ENCODE measurements around the gene ABCC4. TPM values are rescaled to one million over a fixed set of nuclear protein-coding genes. Genes with fewer than 3 reads are reported as not detected.

Gene ABCC4
- total RNA-seq, 1 experiment from 2014 or later, result 17.7 TPM

- intact Hi-C loops (cut with micrococcal nuclease), result no loop called here
- no peak overlapping the region for H3K9ac ChIP-seq (ENCODE audit: low read length)
- no peaks in the 10 kb centered on the region for H3K9me2 ChIP-seq (replicated peaks; ENCODE audit: low read length)
- TF ChIP-seq EZH2 (IDR thresholded peaks at IDR 0.05; ENCODE audit: low read length, unreplicated experiment), result no peak
- no peak overlapping the region for H2AFZ ChIP-seq (ENCODE audit: low read length)
- H3K9me3 ChIP-seq (ENCODE audit: low read length), result no peaks in the 10 kb centered on the region
- DNase-seq (peak; percentile 39), ATAC-seq (peak; percentile 39)
- H3K4me2 ChIP-seq (ENCODE audit: low read length), result no peak overlapping the region
- ChIA-PET POLR2A (ENCODE audit: unreplicated experiment) (interaction anchor here (0.7 kb wide), 1 partner anchor 909 kb away, joined by 5 read pairs; no protein-coding TSS in a partner anchor), CTCF (no interaction called here)
- BruUV-seq (replicated peaks), result no TSS peak
- H3K27me3 ChIP-seq (ENCODE audit: low read length), result no peaks in the 10 kb centered on the region
- H3K27ac ChIP-seq (ENCODE audit: low read length), result no peak overlapping the region
- no peaks in the 10 kb centered on the region for H3K36me3 ChIP-seq (ENCODE audit: low read depth, low read length)
- H4K20me1 ChIP-seq (ENCODE audit: low read length), result no peaks in the 10 kb centered on the region
- no peaks in the 10 kb centered on the region for H3F3A ChIP-seq (ENCODE audit: low read length, unreplicated experiment)
- H3K4me1 ChIP-seq (ENCODE audit: insufficient read depth, low read length), result peaks cover 13% of the 10 kb centered on the region; the same call in 1 of the 2 replicates
- H3K4me3 ChIP-seq (ENCODE audit: low read length), result no peak overlapping the region
- H3K79me2 ChIP-seq (ENCODE audit: low read length), result no peaks in the 10 kb centered on the region
Measured at GRCh38 chr13:95212983-95213850, 88.0 kb downstream of the ABCC4 start.

GRCh38 chr13:95209109-95209508 lies 92.1 kb downstream of the ABCC4 start:
- CTCF ChIA-PET, result no interaction called here
- Histone ChIP-seq H3K9me2 (replicated peaks; ENCODE audit: low read length) (no peaks in the 10 kb centered on the region), H3K9me3 (ENCODE audit: low read length) (no peaks in the 10 kb centered on the region), H4K20me1 (ENCODE audit: low read length) (no peaks in the 10 kb centered on the region), H3F3A (ENCODE audit: low read length, unreplicated experiment) (no peaks in the 10 kb centered on the region), H3K36me3 (ENCODE audit: low read depth, low read length) (no peaks in the 10 kb centered on the region), H3K4me1 (ENCODE audit: insufficient read depth, low read length) (peaks cover 6% of the 10 kb centered on the region; the same call in 1 of the 2 replicates), H3K27me3 (ENCODE audit: low read length) (no peaks in the 10 kb centered on the region), H3K4me2 (ENCODE audit: low read length) (no peak overlapping the region), H3K27ac (ENCODE audit: low read length) (no peak overlapping the region), H3K4me3 (ENCODE audit: low read length) (no peak overlapping the region), H3K9ac (ENCODE audit: low read length) (no peak overlapping the region), H2AFZ (ENCODE audit: low read length) (no peak overlapping the region), H3K79me2 (ENCODE audit: low read length) (no peaks in the 10 kb centered on the region)
- DNase-seq, result no peak
- ATAC-seq, result no peak
- intact Hi-C loops (cut with micrococcal nuclease), result no loop called here
- POLR2A ChIA-PET (ENCODE audit: unreplicated experiment), result no interaction called here
- BruUV-seq (replicated peaks), result no TSS peak
- TF ChIP-seq CTCF (conservative IDR thresholded peaks at IDR 0.05; ENCODE audit: low read depth, low read length) (no peak), EZH2 (IDR thresholded peaks at IDR 0.05; ENCODE audit: low read length, unreplicated experiment) (no peak), EZH2phosphoT487 (IDR thresholded peaks at IDR 0.05; ENCODE audit: borderline replicate concordance, low read length) (no peak)

- H2AFZ ChIP-seq (ENCODE audit: low read length), result no peak overlapping the region
- no peaks in the 10 kb centered on the region for H3K9me2 ChIP-seq (replicated peaks; ENCODE audit: low read length)
- TF ChIP-seq EZH2 (IDR thresholded peaks at IDR 0.05; ENCODE audit: low read length, unreplicated experiment), result no peak
- no peak for TF ChIP-seq CTCF (conservative IDR thresholded peaks at IDR 0.05; ENCODE audit: low read depth, low read length)
- TF ChIP-seq EZH2phosphoT487 (IDR thresholded peaks at IDR 0.05; ENCODE audit: borderline replicate concordance, low read length), result no peak
- no peaks in the 10 kb centered on the region for H3F3A ChIP-seq (ENCODE audit: low read length, unreplicated experiment)
- ATAC-seq, result no peak
- no peaks in the 10 kb centered on the region for H4K20me1 ChIP-seq (ENCODE audit: low read length)
- no peak for DNase-seq
- no peaks in the 10 kb centered on the region for H3K79me2 ChIP-seq (ENCODE audit: low read length)
- H3K4me3 ChIP-seq (ENCODE audit: low read length), result no peak overlapping the region
- H3K4me2 ChIP-seq (ENCODE audit: low read length), result no peak overlapping the region
- no TSS peak for BruUV-seq (replicated peaks)
- intact Hi-C loops (cut with micrococcal nuclease), result no loop called here
- POLR2A ChIA-PET (ENCODE audit: unreplicated experiment), result no interaction called here
- no peak overlapping the region for H3K9ac ChIP-seq (ENCODE audit: low read length)
- H3K27ac ChIP-seq (ENCODE audit: low read length), result no peak overlapping the region
- no peaks in the 10 kb centered on the region for H3K36me3 ChIP-seq (ENCODE audit: low read depth, low read length)
- no peaks in the 10 kb centered on the region for H3K4me1 ChIP-seq (ENCODE audit: insufficient read depth, low read length)
- CTCF ChIA-PET, result no interaction called here
- H3K27me3 ChIP-seq (ENCODE audit: low read length), result no peaks in the 10 kb centered on the region
- no peaks in the 10 kb centered on the region for H3K9me3 ChIP-seq (ENCODE audit: low read length)
Measured at GRCh38 chr13:95207769-95208366, 93.4 kb downstream of the ABCC4 start.

Data from PC-3 (cell line).